ENCODE measurements around the gene RCOR1. TPM values are rescaled to one million over a fixed set of nuclear protein-coding genes. Genes with fewer than 3 reads are reported as not detected.
"Not testable (repeated sequence)": the region's sequence is repeated elsewhere in the genome, so short reads cannot be mapped to it uniquely, and the experiment has no call there.

RCOR1 gene
- total RNA-seq, 4 donors from 2014 or later: 12.6 to 20.9 (median 15.7) TPM

GRCh38 chr14:102630405-102630804, 38.0 kb downstream of the RCOR1 start:
- DNase-seq (ENCODE audit: low spot score) (no peak), ATAC-seq (ENCODE audit: low FRiP score) (no peak)
- TF ChIP-seq, protein P1, sequence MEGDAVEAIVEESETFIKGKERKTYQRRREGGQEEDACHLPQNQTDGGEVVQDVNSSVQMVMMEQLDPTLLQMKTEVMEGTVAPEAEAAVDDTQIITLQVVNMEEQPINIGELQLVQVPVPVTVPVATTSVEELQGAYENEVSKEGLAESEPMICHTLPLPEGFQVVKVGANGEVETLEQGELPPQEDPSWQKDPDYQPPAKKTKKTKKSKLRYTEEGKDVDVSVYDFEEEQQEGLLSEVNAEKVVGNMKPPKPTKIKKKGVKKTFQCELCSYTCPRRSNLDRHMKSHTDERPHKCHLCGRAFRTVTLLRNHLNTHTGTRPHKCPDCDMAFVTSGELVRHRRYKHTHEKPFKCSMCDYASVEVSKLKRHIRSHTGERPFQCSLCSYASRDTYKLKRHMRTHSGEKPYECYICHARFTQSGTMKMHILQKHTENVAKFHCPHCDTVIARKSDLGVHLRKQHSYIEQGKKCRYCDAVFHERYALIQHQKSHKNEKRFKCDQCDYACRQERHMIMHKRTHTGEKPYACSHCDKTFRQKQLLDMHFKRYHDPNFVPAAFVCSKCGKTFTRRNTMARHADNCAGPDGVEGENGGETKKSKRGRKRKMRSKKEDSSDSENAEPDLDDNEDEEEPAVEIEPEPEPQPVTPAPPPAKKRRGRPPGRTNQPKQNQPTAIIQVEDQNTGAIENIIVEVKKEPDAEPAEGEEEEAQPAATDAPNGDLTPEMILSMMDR (IDR thresholded peaks at IDR 0.05): no peak

GRCh38 chr14:102630881-102631280, 38.4 kb downstream of the RCOR1 start:
- no peak for ATAC-seq (ENCODE audit: low FRiP score)
- DNase-seq (ENCODE audit: low spot score): no peak
- TF ChIP-seq, protein P1 (IDR thresholded peaks at IDR 0.05): no peak

- DNase-seq (ENCODE audit: low spot score) (no peak), ATAC-seq (ENCODE audit: low FRiP score) (no peak)
- TF ChIP-seq, protein P1 (IDR thresholded peaks at IDR 0.05): no peak
Observed at GRCh38 chr14:102633906-102634595, 41.6 kb downstream of the RCOR1 start.

DNA sequence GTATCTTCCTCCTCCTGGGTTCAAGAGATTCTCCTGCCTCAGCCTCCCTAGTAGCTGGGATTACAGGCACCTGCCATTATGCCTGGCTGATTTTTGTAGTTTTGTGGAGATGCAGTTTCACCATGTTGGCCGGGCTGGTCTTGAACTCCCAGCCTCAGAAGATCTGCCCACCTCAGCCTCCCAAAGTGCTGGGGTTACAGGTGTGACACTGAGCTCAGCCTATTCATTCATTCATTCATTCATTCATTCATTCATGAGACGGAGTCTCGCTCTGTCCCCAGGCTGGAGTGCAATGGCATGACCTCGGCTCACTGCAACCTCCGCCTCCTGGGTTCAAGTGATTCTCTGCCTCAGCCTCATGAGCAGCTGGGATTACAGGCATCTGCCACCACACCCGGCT, 47.2 kb downstream of the RCOR1 start:
- ATAC-seq (ENCODE audit: low FRiP score); DNase-seq (ENCODE audit: low spot score): not testable (repeated sequence)

- TF ChIP-seq, protein P1 (IDR thresholded peaks at IDR 0.05): no peak
- ATAC-seq (ENCODE audit: low FRiP score): no peak
- no peak for DNase-seq (ENCODE audit: low spot score)
Observed at GRCh38 chr14:102644523-102644922, 52.1 kb downstream of the RCOR1 start.

DNA sequence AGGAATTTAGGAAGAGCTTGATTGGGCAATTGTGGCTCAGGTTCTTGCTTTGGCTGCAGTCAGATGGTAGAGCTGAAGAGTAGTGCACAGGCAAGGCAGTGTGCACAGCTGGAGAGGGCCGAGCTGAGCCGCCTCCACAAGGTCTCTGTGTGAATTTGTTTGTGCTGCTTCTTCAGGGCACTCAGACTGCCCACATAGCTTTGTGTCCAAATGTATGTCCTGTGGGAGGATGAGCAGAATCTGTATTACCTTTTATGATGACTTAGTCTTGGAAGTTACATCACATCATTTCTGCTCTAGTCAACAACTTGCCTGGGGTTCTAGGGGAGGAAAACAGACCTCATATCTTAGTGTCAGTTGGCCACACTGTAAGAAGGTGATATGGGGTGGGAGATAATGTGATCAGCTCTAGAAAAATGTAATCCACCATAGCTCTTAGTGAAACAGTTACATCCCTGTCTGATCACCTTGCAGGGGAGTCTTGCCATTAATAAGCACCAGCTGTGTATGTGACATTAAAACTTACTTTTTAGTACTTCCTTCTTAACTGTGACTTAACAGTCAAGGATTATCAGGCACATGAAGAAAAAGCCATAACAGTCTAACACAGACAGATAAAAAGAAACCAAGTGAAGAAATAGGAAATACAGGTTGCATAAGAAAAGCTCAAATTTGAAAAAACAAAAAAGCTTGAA, 53.4 kb downstream of the RCOR1 start:
- TF ChIP-seq, protein P1 (IDR thresholded peaks at IDR 0.05): no peak
- no peak for ATAC-seq (ENCODE audit: low FRiP score)
- DNase-seq (ENCODE audit: low spot score): no peak

GRCh38 chr14:102646615-102647014, 54.2 kb downstream of the RCOR1 start:
- no peak for DNase-seq (ENCODE audit: low spot score)
- ATAC-seq (ENCODE audit: low FRiP score): no peak
- TF ChIP-seq, protein P1 (IDR thresholded peaks at IDR 0.05): no peak
